Loucy (cell line): ENCODE measurements around the gene NAT8L.

ENCODE experiments used
- H2AFZ ChIP-seq: fragments of 200-600 bp; sonication (generic); 2 replicates; pipeline ENCODE4 v1.6.0; 2016; ENCODE audit warnings: antibody characterized with exemption, mild to moderate bottlenecking, low read length, moderate library complexity
- H3F3A ChIP-seq: fragments of 200-600 bp; 2 replicates; pipeline ENCODE4 v1.6.0; 2016; ENCODE audit warnings: antibody characterized with exemption, low read depth, mild to moderate bottlenecking
- H3K27me3 ChIP-seq: fragments of 200-600 bp; sonication (generic); 2 replicates; pipeline ENCODE4 v1.6.1; 2014; ENCODE audit warnings: low read length, mild to moderate bottlenecking; ENCODE audit not compliant: insufficient read depth, poor library complexity, severe bottlenecking
- H3K36me3 ChIP-seq: fragments of 200-600 bp; sonication (generic); 2 replicates; pipeline ENCODE4 v1.6.1; 2016; ENCODE audit warnings: low read length; ENCODE audit not compliant: insufficient read depth
- H3K4me1 ChIP-seq: fragments of 200-600 bp; sonication (generic); 2 replicates; pipeline ENCODE4 v1.5.1; 2014; ENCODE audit warnings: low read length, mild to moderate bottlenecking; ENCODE audit not compliant: insufficient read depth, poor library complexity, severe bottlenecking
- H3K4me2 ChIP-seq: fragments of 200-600 bp; sonication (generic); 2 replicates; pipeline ENCODE4 v1.6.0; 2014; ENCODE audit warnings: antibody characterized with exemption, low read length, low read depth, mild to moderate bottlenecking; ENCODE audit not compliant: poor library complexity, severe bottlenecking
- H3K4me3 ChIP-seq: fragments of 200-600 bp; sonication (generic); 2 replicates; pipeline ENCODE4 v1.5.1; 2014; ENCODE audit warnings: low read length, mild to moderate bottlenecking, mixed read lengths; ENCODE audit not compliant: poor library complexity, severe bottlenecking
- H3K79me2 ChIP-seq: fragments of 200-600 bp; sonication (generic); 2 replicates; pipeline ENCODE4 v1.6.1; 2014; ENCODE audit warnings: low read length; ENCODE audit not compliant: insufficient read depth
- H3K9ac ChIP-seq: fragments of 200-600 bp; sonication (generic); 2 replicates; pipeline ENCODE4 v1.6.0; 2014; ENCODE audit warnings: mild to moderate bottlenecking, low read depth, low read length, moderate library complexity; ENCODE audit not compliant: poor library complexity, severe bottlenecking
- H3K9me2 ChIP-seq: fragments of 200-600 bp; sonication (generic); replicated peaks from 2 replicates; pipeline ENCODE4 v1.6.1; 2016; ENCODE audit warnings: low read depth, low read length, mixed read lengths
- H3K9me3 ChIP-seq: fragments of 200-600 bp; sonication (generic); 2 replicates; pipeline ENCODE4 v1.6.1; 2014; ENCODE audit warnings: mild to moderate bottlenecking, antibody characterized with exemption, low read length, low read depth; ENCODE audit not compliant: insufficient read depth
- H4K20me1 ChIP-seq: fragments of 200-600 bp; sonication (generic); 2 replicates; pipeline ENCODE4 v1.6.0; 2014; ENCODE audit warnings: antibody characterized with exemption, low read length, mild to moderate bottlenecking; ENCODE audit not compliant: insufficient read depth, poor library complexity, severe bottlenecking
- EZH2phosphoT487 ChIP-seq: fragments of 200-600 bp; IDR thresholded peaks from 2 replicates; pipeline ENCODE4 v1.6.1; 2018; ENCODE audit warnings: antibody characterized with exemption, mild to moderate bottlenecking, moderate library complexity, borderline replicate concordance
- TF ChIP-seq, protein P1 (sequence below): fragments of 200-600 bp; sonication (generic); conservative IDR thresholded peaks from 2 replicates; pipeline ENCODE4 v1.5.1; 2014; ENCODE audit warnings: mild to moderate bottlenecking, antibody characterized with exemption, low read length

NAT8L gene

DNA sequence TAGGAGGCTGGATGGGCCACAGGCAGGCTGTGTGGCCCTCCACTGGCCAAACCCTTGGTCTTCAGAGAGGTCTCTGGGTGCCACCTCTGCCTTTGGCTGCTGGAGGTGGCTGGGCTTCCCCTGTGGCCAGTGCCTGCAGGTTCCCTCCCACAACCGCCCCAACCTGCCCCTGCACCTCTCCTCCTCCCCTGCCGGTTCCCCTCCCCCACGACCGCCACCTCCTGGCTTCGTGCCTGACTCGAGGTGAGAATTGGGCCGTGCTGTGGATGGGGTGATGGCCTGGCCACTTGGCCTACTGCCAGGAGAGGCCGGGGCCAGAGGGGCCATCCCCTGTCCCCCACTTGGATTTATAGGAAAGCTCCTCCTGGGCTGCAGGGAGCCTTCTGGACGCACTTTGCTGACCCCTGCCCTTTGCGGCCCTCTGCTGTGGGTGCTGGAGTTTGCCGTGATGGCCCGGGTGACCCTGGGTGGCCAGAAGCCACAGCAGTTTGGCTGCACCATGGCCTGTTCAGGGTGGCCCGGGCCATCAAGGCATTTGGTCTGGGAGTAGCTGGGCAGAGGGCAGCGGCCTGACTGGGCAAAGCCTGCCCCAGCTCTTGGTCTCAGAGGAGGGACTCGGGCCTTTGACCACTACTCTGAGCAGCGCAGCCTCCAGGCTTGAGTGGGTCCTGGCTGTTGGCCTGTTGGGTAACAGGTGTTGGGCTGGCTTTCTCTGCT lies 3.8 kb downstream of the NAT8L start:
- Histone ChIP-seq H3K9me3 (no peaks in the 10 kb centered on the region), H3K79me2 (no peaks in the 10 kb centered on the region), H4K20me1 (no peaks in the 10 kb centered on the region), H3K4me2 (no peak overlapping the region), H3K9me2 (no peaks in the 10 kb centered on the region), H3K9ac (no peak overlapping the region), H3K27me3 (no peaks in the 10 kb centered on the region), H3F3A (no peaks in the 10 kb centered on the region), H3K4me1 (no peaks in the 10 kb centered on the region), H2AFZ (no peak overlapping the region), H3K4me3 (no peak overlapping the region), H3K36me3 (no peaks in the 10 kb centered on the region)
- no peak for TF ChIP-seq EZH2phosphoT487
- TF ChIP-seq, protein P1, sequence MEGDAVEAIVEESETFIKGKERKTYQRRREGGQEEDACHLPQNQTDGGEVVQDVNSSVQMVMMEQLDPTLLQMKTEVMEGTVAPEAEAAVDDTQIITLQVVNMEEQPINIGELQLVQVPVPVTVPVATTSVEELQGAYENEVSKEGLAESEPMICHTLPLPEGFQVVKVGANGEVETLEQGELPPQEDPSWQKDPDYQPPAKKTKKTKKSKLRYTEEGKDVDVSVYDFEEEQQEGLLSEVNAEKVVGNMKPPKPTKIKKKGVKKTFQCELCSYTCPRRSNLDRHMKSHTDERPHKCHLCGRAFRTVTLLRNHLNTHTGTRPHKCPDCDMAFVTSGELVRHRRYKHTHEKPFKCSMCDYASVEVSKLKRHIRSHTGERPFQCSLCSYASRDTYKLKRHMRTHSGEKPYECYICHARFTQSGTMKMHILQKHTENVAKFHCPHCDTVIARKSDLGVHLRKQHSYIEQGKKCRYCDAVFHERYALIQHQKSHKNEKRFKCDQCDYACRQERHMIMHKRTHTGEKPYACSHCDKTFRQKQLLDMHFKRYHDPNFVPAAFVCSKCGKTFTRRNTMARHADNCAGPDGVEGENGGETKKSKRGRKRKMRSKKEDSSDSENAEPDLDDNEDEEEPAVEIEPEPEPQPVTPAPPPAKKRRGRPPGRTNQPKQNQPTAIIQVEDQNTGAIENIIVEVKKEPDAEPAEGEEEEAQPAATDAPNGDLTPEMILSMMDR: no peak

DNA sequence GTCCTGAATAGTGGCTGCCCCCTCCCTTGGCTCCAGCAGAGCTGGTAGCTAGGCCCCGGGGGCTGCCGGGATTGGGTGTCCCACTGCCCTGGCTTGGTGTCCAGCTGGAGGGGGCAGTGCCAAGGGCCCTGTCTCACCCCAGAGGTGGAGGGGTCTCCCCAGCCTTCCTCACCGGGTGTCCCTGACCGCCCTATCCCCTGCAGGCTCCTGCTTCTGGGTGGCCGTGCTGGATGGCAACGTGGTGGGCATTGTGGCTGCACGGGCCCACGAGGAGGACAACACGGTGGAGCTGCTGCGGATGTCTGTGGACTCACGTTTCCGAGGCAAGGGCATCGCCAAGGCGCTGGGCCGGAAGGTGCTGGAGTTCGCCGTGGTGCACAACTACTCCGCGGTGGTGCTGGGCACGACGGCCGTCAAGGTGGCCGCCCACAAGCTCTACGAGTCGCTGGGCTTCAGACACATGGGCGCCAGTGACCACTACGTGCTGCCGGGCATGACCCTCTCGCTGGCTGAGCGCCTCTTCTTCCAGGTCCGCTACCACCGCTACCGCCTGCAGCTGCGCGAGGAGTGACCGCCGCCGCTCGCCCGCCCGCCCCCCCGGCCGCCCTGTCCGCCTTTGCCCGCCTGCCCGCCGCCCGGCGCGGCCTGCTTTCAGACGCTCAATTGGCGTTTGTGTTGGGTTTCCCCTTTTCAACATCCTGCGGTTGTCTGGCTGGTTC lies 4.6 kb downstream of the NAT8L start:
- Histone ChIP-seq H3K4me1 (no peaks in the 10 kb centered on the region), H3K9me3 (no peaks in the 10 kb centered on the region), H3K9me2 (no peaks in the 10 kb centered on the region), H3K27me3 (no peaks in the 10 kb centered on the region), H3K4me3 (no peak overlapping the region), H3K79me2 (no peaks in the 10 kb centered on the region), H4K20me1 (no peaks in the 10 kb centered on the region), H3K9ac (no peak overlapping the region), H3K4me2 (no peak overlapping the region), H3F3A (no peaks in the 10 kb centered on the region), H2AFZ (no peak overlapping the region), H3K36me3 (no peaks in the 10 kb centered on the region)
- TF ChIP-seq, protein P1: no peak
- no peak for TF ChIP-seq EZH2phosphoT487

DNA sequence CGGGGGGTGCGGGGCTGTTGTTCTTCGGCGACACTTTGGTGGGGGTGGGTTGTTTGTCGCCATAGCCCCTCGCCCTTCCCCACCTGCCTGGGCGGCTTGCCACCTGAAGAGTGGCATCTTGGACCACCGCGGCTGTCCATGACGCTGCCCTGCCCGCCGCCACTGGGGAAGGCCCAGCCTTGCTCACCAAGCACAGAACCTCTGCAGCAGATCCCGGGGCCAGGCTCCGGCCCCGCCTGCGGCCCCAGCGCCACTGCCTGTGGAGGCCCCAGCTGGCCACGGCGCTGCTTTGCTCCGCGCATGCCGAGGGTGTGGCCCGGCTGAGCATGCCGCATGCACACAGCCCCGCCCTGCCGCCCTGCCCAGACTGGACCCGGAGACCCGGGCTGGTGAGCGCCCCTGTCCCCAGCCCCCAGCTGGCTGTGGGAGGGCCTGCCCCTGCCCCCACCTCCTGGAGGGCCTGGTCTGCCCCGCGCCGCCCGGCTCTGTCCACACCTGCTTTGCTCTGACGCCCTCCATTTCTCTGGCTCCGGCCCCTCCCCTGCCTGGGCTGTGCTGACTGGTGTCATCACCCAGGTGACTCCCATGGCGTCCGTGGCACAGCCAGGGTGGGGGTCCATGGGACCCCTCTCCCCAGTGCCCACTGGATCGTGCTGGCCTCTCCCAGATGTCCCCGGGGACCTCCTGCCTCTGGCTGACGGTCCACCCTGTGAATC lies 5.3 kb downstream of the NAT8L start:
- H3K27me3 ChIP-seq: no peaks in the 10 kb centered on the region
- no peak overlapping the region for H3K4me3 ChIP-seq
- no peak overlapping the region for H3K9ac ChIP-seq
- H3K36me3 ChIP-seq: no peaks in the 10 kb centered on the region
- no peaks in the 10 kb centered on the region for H3K79me2 ChIP-seq
- H3K4me1 ChIP-seq: no peaks in the 10 kb centered on the region
- no peaks in the 10 kb centered on the region for H3K9me2 ChIP-seq
- no peaks in the 10 kb centered on the region for H4K20me1 ChIP-seq
- no peaks in the 10 kb centered on the region for H3F3A ChIP-seq
- H3K4me2 ChIP-seq: no peak overlapping the region
- TF ChIP-seq, protein P1: no peak
- no peak for TF ChIP-seq EZH2phosphoT487
- no peaks in the 10 kb centered on the region for H3K9me3 ChIP-seq
- no peak overlapping the region for H2AFZ ChIP-seq
